Right renal cortex interstitium (tissue), 3 donors: ENCODE data around the gene FNDC3A. TPM values are rescaled to one million over a fixed set of nuclear protein-coding genes. Genes with fewer than 3 reads are reported as not detected.
A peak's percentile ranks its signal among the peaks of the same experiment; 100 is the strongest.
"Not testable (repeated sequence)": the region's sequence is repeated elsewhere in the genome, so short reads cannot be mapped to it uniquely, and the experiment has no call there.

Experiments used
- DNase-seq, 3 donors: peaks; one replicate each; pipeline ENCODE4 v3.0.0-alpha.2; 2013; ENCODE audit warnings: low read depth in 3 of 3, low spot score in 2 of 3
- polyA plus RNA-seq, 3 donors: library from polyadenylated mRNA; unstranded; fragments of 120-200 nt; gene quantifications; one replicate each; pipeline ENCODE4 v1.2.1, GENCODE V29; 2013; ENCODE audit not compliant: insufficient read length in 3 of 3

The FNDC3A gene
- polyA plus RNA-seq, 3 donors = 77.8 to 85.5 (median 79.1) TPM

GRCh38 chr13:49071341-49071937 lies 95.7 kb downstream of the FNDC3A start:
- no peak for DNase-seq

- DNase-seq = no peak
Observed at GRCh38 chr13:49082653-49083536, 107.2 kb downstream of the FNDC3A start.

GRCh38 chr13:49084961-49085360 lies 109.2 kb downstream of the FNDC3A start:
- DNase-seq = no peak

- DNase-seq = no peak
Observed at GRCh38 chr13:49086722-49087121, 111.0 kb downstream of the FNDC3A start.

GRCh38 chr13:49093376-49093775 lies 117.7 kb downstream of the FNDC3A start:
- DNase-seq = no peak

- DNase-seq = no peak
Observed at GRCh38 chr13:49097374-49097773, 121.7 kb downstream of the FNDC3A start.

- no peak for DNase-seq
Observed at GRCh38 chr13:49098198-49098597, 122.5 kb downstream of the FNDC3A start.

GRCh38 chr13:49098771-49099512 lies 123.2 kb downstream of the FNDC3A start:
- no peak for DNase-seq

- no peak for DNase-seq
Observed at GRCh38 chr13:49099513-49099877, 123.8 kb downstream of the FNDC3A start.

- DNase-seq = no peak
Observed at GRCh38 chr13:49100637-49101570, 125.2 kb downstream of the FNDC3A start.

- no peak for DNase-seq
Observed at GRCh38 chr13:49108196-49108595, 132.5 kb downstream of the FNDC3A start.

GRCh38 chr13:49110122-49110912 lies 134.6 kb downstream of the FNDC3A start:
- peak; percentile 81 to 84 (median 81) for DNase-seq

- DNase-seq = no peak
Observed at GRCh38 chr13:49110913-49111170, 135.1 kb downstream of the FNDC3A start.

- DNase-seq = no peak
Observed at GRCh38 chr13:49112782-49113525, 137.2 kb downstream of the FNDC3A start.

- no peak for DNase-seq
Observed at GRCh38 chr13:49113526-49114286, 138.0 kb downstream of the FNDC3A start.

- DNase-seq = no peak
Observed at GRCh38 chr13:49116873-49117272, 141.2 kb downstream of the FNDC3A start.

- not testable (repeated sequence) for DNase-seq
Observed at GRCh38 chr13:49118455-49118854, 142.7 kb downstream of the FNDC3A start.

GRCh38 chr13:49124693-49125304 lies 149.1 kb downstream of the FNDC3A start:
- DNase-seq = no peak
